Testis (tissue), 3 donors: ENCODE results near the gene LRRC4C. TPM values are rescaled to one million over a fixed set of nuclear protein-coding genes. Genes with fewer than 3 reads are reported as not detected.

Experiments used
- DNase-seq: peaks from one replicate; pipeline ENCODE4 v3.0.0-alpha.2; 2019
- H3K27ac ChIP-seq, 2 donors: fragments of 200-600 bp; sonication (generic); one replicate each; pipeline ENCODE4 v1.5.1; 2019
- H3K27me3 ChIP-seq: fragments of 200-600 bp; sonication (generic); one replicate; pipeline ENCODE4 v1.5.1; 2019
- H3K36me3 ChIP-seq: fragments of 200-600 bp; sonication (generic); one replicate; pipeline ENCODE4 v1.5.1; 2017; ENCODE audit warnings: low read depth; ENCODE audit errors: missing control alignments
- H3K4me1 ChIP-seq: fragments of 200-600 bp; sonication (generic); one replicate; pipeline ENCODE4 v1.5.1; 2019
- H3K4me3 ChIP-seq, 2 donors: fragments of 200-600 bp; sonication (generic); one replicate each; pipeline ENCODE4 v1.5.1; 2017 to 2019
- H3K9me3 ChIP-seq: fragments of 200-600 bp; sonication (generic); one replicate; pipeline ENCODE4 v1.5.1; 2017
- POLR2A ChIP-seq: fragments of 450-650 bp; IDR thresholded peaks from one replicate; pipeline ENCODE4 v1.6.1; 2017; ENCODE audit warnings: antibody characterized with exemption, mild to moderate bottlenecking, moderate library complexity
- WGBS, 2 donors: methylation state at CpG; one replicate each; pipeline ENCODE4 v1.1.5; 2018; 5-methylcytosine and 5-hydroxymethylcytosine counted together
- intact Hi-C: fragments of 100-400 bp; cut with DNase I; formaldehyde crosslinking; loops from one replicate; pipeline ENCODE4 v1.15.1; 2023; ENCODE audit warnings: low total_unique reads
- polyA plus RNA-seq: library from polyadenylated mRNA; stranded (reverse); fragments of 350-450 nt; fragmentation: Illumina TruSeq; extraction: RNeasy Lipid Tissue Mini Kit (QIAGEN cat#74804); gene quantifications from one replicate; pipeline ENCODE4 v1.2.3, GENCODE V29; 2014; ENCODE audit warnings: low read depth, low replicate concordance; ENCODE audit not compliant: insufficient read depth
- total RNA-seq, 2 donors: library from RNA; depleted of rRNA; stranded (reverse); fragments of >200 nt; gene quantifications; one replicate each; pipeline ENCODE4 v1.2.3, GENCODE V29; 2016
- TF ChIP-seq, protein P1 (sequence below), 3 experiments: fragments of 450-650 bp in 2 of 3; fragments of 200-600 bp in 1 of 3; sonication (generic) in 1 of 3; IDR thresholded peaks; one replicate each; pipeline ENCODE4 v1.5.1; 2016 to 2019; ENCODE audit warnings: antibody characterized with exemption in 3 of 3, mild to moderate bottlenecking in 2 of 3, moderate library complexity in 1 of 3

LRRC4C gene
- total and polyA plus RNA-seq, 3 donors from 2014 or later = 0.16 to 0.56 (median 0.45) TPM

DNA sequence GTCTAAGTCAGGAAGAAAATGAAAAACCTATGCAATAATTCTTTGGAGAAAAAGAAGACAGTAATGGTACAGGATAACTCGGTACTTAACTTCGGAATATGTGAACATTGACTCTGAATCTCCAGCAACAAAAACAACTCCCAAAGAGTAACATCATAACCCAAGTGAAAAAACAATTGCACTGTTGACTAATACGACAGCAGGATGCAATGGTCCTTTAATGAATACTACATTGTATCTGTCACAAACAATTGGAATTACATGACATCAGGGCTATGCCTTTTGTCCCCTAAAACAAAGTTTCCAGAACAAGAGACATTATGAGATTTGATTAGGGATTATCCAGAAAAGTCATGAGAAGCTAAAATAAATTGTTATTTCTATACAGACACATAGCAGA is 1065.9 kb downstream of the LRRC4C start:
- TF ChIP-seq, protein P1, sequence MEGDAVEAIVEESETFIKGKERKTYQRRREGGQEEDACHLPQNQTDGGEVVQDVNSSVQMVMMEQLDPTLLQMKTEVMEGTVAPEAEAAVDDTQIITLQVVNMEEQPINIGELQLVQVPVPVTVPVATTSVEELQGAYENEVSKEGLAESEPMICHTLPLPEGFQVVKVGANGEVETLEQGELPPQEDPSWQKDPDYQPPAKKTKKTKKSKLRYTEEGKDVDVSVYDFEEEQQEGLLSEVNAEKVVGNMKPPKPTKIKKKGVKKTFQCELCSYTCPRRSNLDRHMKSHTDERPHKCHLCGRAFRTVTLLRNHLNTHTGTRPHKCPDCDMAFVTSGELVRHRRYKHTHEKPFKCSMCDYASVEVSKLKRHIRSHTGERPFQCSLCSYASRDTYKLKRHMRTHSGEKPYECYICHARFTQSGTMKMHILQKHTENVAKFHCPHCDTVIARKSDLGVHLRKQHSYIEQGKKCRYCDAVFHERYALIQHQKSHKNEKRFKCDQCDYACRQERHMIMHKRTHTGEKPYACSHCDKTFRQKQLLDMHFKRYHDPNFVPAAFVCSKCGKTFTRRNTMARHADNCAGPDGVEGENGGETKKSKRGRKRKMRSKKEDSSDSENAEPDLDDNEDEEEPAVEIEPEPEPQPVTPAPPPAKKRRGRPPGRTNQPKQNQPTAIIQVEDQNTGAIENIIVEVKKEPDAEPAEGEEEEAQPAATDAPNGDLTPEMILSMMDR (IDR thresholded peaks at IDR 0.05) = no peak
- TF ChIP-seq POLR2A = no peak
- intact Hi-C loops = no loop called here
- 77 to 88% methylated on average over 3 of the region's 3 CpGs for WGBS, 2 donors

DNA sequence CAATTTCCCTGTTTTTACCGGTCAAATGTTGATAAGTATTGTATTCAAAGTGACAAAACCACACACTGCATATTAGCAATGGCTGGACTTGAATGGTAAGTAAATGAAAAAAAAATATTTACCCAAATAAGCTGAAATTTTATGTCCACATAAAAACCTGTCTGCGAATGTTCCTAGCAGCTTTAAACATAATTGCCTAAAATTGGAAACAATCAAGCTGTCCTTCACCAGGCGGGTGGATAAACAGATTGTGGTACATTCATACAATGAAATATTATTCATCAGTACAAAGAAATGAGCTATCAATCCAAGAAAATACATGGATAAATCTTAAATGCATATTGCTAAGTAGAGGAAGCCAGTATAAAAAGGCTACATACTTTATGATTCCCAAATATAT is 1067.8 kb downstream of the LRRC4C start:
- Histone ChIP-seq H3K27me3 (no peaks in the 10 kb centered on the region), H3K27ac (no peak overlapping the region), H3K36me3 (no peaks in the 10 kb centered on the region), H3K4me3 (no peak overlapping the region), H3K9me3 (no peaks in the 10 kb centered on the region), H3K4me1 (no peaks in the 10 kb centered on the region)
- DNase-seq = no peak
- intact Hi-C loops = no loop called here
- TF ChIP-seq, protein P1 (IDR thresholded peaks at IDR 0.05) = no peak
- TF ChIP-seq POLR2A = no peak
- WGBS, 2 donors = 87 to 89% methylated on average over 3 of the region's 3 CpGs

More for the DNA sequence above, 1065.9 kb downstream of the LRRC4C start:
- no peak for DNase-seq
- Histone ChIP-seq H3K27me3 (no peaks in the 10 kb centered on the region), H3K36me3 (no peaks in the 10 kb centered on the region), H3K9me3 (no peaks in the 10 kb centered on the region), H3K27ac (no peak overlapping the region), H3K4me3 (no peak overlapping the region), H3K4me1 (no peaks in the 10 kb centered on the region)

DNA sequence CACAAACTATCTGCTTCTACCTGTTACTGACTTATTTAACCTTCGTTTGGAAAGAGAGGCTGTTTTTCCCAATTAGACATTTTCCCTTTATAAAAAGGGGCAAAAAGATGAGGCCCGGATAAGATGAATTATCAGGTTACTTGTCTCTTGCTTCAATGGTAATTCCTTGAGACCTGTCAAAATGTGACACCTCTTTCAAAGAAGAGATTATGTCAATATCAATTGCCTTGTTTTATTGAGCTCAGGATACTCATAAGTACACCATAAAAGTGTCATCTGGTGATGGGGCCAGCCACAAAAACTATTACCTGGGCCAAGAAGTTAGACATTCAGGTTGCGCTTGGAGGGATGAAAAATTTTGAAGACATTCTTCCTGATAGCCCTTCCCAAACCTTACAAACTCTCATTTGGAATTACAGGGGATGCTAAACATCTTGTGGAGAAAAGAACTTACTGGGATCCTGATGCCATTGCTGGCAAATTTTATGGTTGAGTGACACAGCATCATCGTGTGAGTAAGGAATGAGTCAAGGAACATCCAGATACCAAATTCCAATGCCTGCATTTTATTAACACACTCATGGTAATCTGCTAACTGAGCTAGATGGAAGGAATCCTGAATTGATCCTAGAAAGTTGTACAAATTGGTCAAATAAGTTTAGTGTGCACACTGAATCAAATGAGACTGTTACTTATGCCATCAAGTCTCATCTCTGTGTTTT is 1071.2 kb downstream of the LRRC4C start:
- WGBS, 2 donors = 79 to 81% methylated on average over 4 of the region's 4 CpGs
- no peak overlapping the region for H3K27ac ChIP-seq
- TF ChIP-seq, protein P1 (IDR thresholded peaks at IDR 0.05) = no peak
- no peak for TF ChIP-seq POLR2A
- H3K27me3 ChIP-seq = no peaks in the 10 kb centered on the region
- intact Hi-C loops = no loop called here
- H3K36me3 ChIP-seq = no peaks in the 10 kb centered on the region
- no peaks in the 10 kb centered on the region for H3K4me1 ChIP-seq
- no peak for DNase-seq
- no peaks in the 10 kb centered on the region for H3K9me3 ChIP-seq
- H3K4me3 ChIP-seq = no peak overlapping the region

DNA sequence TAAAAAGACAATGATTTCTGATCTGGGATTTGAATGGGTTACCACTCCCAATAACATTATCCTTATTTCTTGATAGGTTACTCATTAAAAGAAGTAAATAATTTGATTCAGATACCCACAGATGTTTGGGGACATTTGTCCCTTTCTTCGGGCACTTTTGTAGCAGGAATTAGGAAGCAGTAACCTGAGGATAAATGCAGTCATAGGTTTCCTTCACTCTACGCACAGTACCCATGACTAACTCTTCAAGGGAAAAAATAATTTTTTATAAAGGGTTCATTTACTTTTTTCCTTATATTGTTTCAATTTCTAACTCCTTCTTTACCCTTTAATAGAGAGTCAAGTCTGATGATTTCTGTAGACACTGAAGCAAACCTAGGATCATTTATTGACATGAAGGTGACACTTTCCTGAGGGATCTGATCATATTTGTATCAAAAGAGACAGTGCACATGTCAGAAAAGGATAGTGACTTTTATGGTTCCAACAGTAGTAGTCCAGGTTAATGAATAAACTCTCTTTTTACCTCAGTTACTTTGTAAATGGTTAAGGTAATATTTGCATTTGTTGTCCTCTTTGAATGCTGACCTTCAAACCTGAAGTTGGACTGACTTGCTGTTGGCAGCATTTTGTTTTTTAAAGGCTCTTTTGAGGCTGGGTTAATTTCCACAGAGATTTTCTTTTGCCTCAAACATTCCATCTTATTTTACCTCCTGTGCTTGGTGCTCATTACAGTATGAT is 1072.0 kb downstream of the LRRC4C start:
- Histone ChIP-seq H3K4me3 (no peak overlapping the region), H3K9me3 (no peaks in the 10 kb centered on the region), H3K27me3 (no peaks in the 10 kb centered on the region), H3K27ac (no peak overlapping the region), H3K4me1 (no peaks in the 10 kb centered on the region), H3K36me3 (no peaks in the 10 kb centered on the region)
- no peak for DNase-seq
- TF ChIP-seq POLR2A = no peak
- TF ChIP-seq, protein P1 (IDR thresholded peaks at IDR 0.05) = no peak
- intact Hi-C loops = no loop called here
- WGBS, 2 donors = 76 to 90% methylated on average over 2 of the region's 2 CpGs
